SK-N-SH (cell line): ENCODE measurements around the gene MLC1. TPM values are rescaled to one million over a fixed set of nuclear protein-coding genes. Genes with fewer than 3 reads are reported as not detected.

Experiments
- CTCF ChIA-PET: fragments of 300-600, 350-600 bp; formaldehyde crosslinking; extraction: SDS; loops from one replicate; lab custom pipeline; 2021; lab: Yijun Ruan, JAX
- POLR2A ChIA-PET: fragments of 350-600 bp; sonication (Branson Sonifier 250); formaldehyde crosslinking; extraction: SDS; loops from one replicate; lab custom pipeline; 2020; ENCODE audit warnings: antibody characterized with exemption, inconsistent platforms; lab: Yijun Ruan, JAX
- DNase-seq: peaks from one replicate; pipeline ENCODE4 v3.0.0; 2012
- H2AFZ ChIP-seq: fragments of 200-600 bp; sonication (generic); 2 replicates; pipeline ENCODE4 v1.8.1; 2016; ENCODE audit warnings: antibody characterized with exemption, mild to moderate bottlenecking, low read depth
- H3F3A ChIP-seq: fragments of 200-600 bp; sonication (generic); replicated peaks from 2 replicates; pipeline ENCODE3; 2016; ENCODE audit warnings: antibody characterized with exemption, mild to moderate bottlenecking; ENCODE audit not compliant: insufficient read depth
- H3K27ac ChIP-seq, 2 experiments: fragments of 200-500 bp in 1 of 2; fragments of 200-600 bp in 1 of 2; sonication (Bioruptor generic) in 1 of 2; sonication (generic), shearing (Covaris generic) in 1 of 2; 2 replicates each; pipeline versions ENCODE4 v1.5.1 to v1.6.1; 2014 to 2016; ENCODE audit warnings: low read depth in 2 of 2, inconsistent platforms in 1 of 2, low read length in 1 of 2, mild to moderate bottlenecking in 1 of 2, mixed read lengths in 1 of 2
- H3K27me3 ChIP-seq: fragments of 200-600 bp; sonication (generic), shearing (Covaris generic); 2 replicates; pipeline ENCODE4 v1.6.1; 2016; ENCODE audit warnings: mixed run types; ENCODE audit not compliant: insufficient read depth
- H3K36me3 ChIP-seq, 2 experiments: fragments of 200-500 bp in 1 of 2; fragments of 200-600 bp in 1 of 2; sonication (Bioruptor generic) in 1 of 2; sonication (generic) in 1 of 2; replicated peaks in 1 of 2; 2 replicates each; pipeline versions ENCODE3 to v1.5.1; 2014 to 2016; ENCODE audit warnings: low read length in 1 of 2, mild to moderate bottlenecking in 1 of 2; ENCODE audit not compliant: insufficient read depth in 2 of 2, control insufficient read depth in 1 of 2
- H3K4me1 ChIP-seq, 2 experiments: fragments of 200-500 bp in 1 of 2; fragments of 200-600 bp in 1 of 2; sonication (Bioruptor generic) in 1 of 2; sonication (generic), shearing (Covaris generic) in 1 of 2; 2 replicates each; pipeline versions ENCODE4 v1.5.1 to v1.6.1; 2014 to 2016; ENCODE audit warnings: low read depth in 1 of 2, low read length in 1 of 2, mixed run types in 1 of 2; ENCODE audit not compliant: insufficient read depth in 2 of 2, control insufficient read depth in 1 of 2
- H3K4me2 ChIP-seq: fragments of 200-600 bp; sonication (generic), shearing (Covaris generic); 2 replicates; pipeline ENCODE4 v1.6.1; 2017; ENCODE audit warnings: mixed run types
- H3K4me3 ChIP-seq, 2 experiments: fragments of 200-500 bp in 1 of 2; fragments of 200-600 bp in 1 of 2; sonication (Bioruptor generic) in 1 of 2; sonication (generic), shearing (Covaris generic) in 1 of 2; 2 replicates each; pipeline versions ENCODE4 v1.5.1 to v1.8.1; 2014 to 2016; ENCODE audit warnings: low read depth in 2 of 2, inconsistent platforms in 1 of 2, low read length in 1 of 2, mild to moderate bottlenecking in 1 of 2, mixed read lengths in 1 of 2, moderate library complexity in 1 of 2
- H3K79me2 ChIP-seq: fragments of 200-600 bp; sonication (generic); 2 replicates; pipeline ENCODE4 v1.8.1; 2017; ENCODE audit warnings: mild to moderate bottlenecking; ENCODE audit not compliant: insufficient read depth
- H3K9ac ChIP-seq: fragments of 200-600 bp; sonication (generic); 2 replicates; pipeline ENCODE4 v1.6.1; 2017; ENCODE audit warnings: mixed run types
- H3K9me2 ChIP-seq: fragments of 200-600 bp; sonication (generic); 2 replicates; pipeline ENCODE4 v1.6.1; 2017; ENCODE audit warnings: mixed run types
- H3K9me3 ChIP-seq: fragments of 200-600 bp; sonication (generic); 2 replicates; pipeline ENCODE4 v1.6.1; 2017; ENCODE audit warnings: mixed run types, mild to moderate bottlenecking, moderate library complexity
- H4K20me1 ChIP-seq: fragments of 200-600 bp; sonication (generic); 2 replicates; pipeline ENCODE4 v1.6.1; 2017; ENCODE audit warnings: mild to moderate bottlenecking, mixed run types; ENCODE audit not compliant: insufficient read depth
- CHD2 ChIP-seq: fragments of 150-350 bp; IDR thresholded peaks from 2 replicates; pipeline ENCODE4 v1.6.1; 2018; ENCODE audit warnings: low read length; ENCODE audit not compliant: partially characterized antibody
- ELF1 ChIP-seq: IDR thresholded peaks from 2 replicates; pipeline ENCODE4 v1.4.0; 2012
- EZH2phosphoT487 ChIP-seq: fragments of 200-600 bp; sonication (generic); IDR thresholded peaks from 2 replicates; pipeline ENCODE4 v1.6.1; 2017; ENCODE audit warnings: low read depth, mixed run types, mild to moderate bottlenecking, antibody characterized with exemption, moderate library complexity, borderline replicate concordance
- FOSL2 ChIP-seq: IDR thresholded peaks from 2 replicates; pipeline ENCODE4 v1.4.0; 2012; ENCODE audit warnings: low read depth, mild to moderate bottlenecking, moderate library complexity, borderline replicate concordance
- FOXJ3 ChIP-seq: sonication (generic); formaldehyde crosslinking; IDR thresholded peaks from 2 replicates; pipeline ENCODE4 v1.5.1; 2020; ENCODE audit warnings: mild to moderate bottlenecking, missing genetic modification reagents
- FOXM1 ChIP-seq: IDR thresholded peaks from 2 replicates; pipeline ENCODE4 v1.4.0; 2012; ENCODE audit warnings: low read depth, mild to moderate bottlenecking
- GATA2 ChIP-seq: sonication (generic); formaldehyde crosslinking; IDR thresholded peaks from 2 replicates; pipeline ENCODE4 v1.5.0; 2020; ENCODE audit warnings: mild to moderate bottlenecking, missing genetic modification reagents
- JUND ChIP-seq: IDR thresholded peaks from 2 replicates; pipeline ENCODE4 v1.4.0; 2012
- RAD21 ChIP-seq: IDR thresholded peaks from 2 replicates; pipeline ENCODE4 v1.6.1; 2012; ENCODE audit warnings: mild to moderate bottlenecking, low read length
- RCOR1 ChIP-seq: fragments of 150-350 bp; IDR thresholded peaks from 2 replicates; pipeline ENCODE4 v1.6.1; 2017; ENCODE audit warnings: antibody characterized with exemption, low read length
- RFX5 ChIP-seq: IDR thresholded peaks from 2 replicates; pipeline ENCODE4 v1.6.1; 2012; ENCODE audit warnings: mild to moderate bottlenecking, improper control_type of control experiment, low read length
- RXRA ChIP-seq: IDR thresholded peaks from 2 replicates; pipeline ENCODE4 v1.4.0; 2012; ENCODE audit warnings: low read depth, mild to moderate bottlenecking, borderline replicate concordance
- TAF1 ChIP-seq: IDR thresholded peaks from 2 replicates; pipeline ENCODE4 v1.6.1; 2012; ENCODE audit warnings: low read depth, mild to moderate bottlenecking, low read length, moderate library complexity, borderline replicate concordance
- TCF12 ChIP-seq: IDR thresholded peaks from 2 replicates; pipeline ENCODE4 v1.4.0; 2012
- TEAD4 ChIP-seq: IDR thresholded peaks from 2 replicates; pipeline ENCODE4 v1.4.0; 2012; ENCODE audit warnings: mild to moderate bottlenecking, borderline replicate concordance; ENCODE audit not compliant: insufficient read depth
- WGBS: methylation state at CpG from one replicate; pipeline ENCODE4 v1.1.6; 2017; ENCODE audit warnings: low lambda C conversion rate; 5-methylcytosine and 5-hydroxymethylcytosine counted together
- polyA plus RNA-seq, 3 experiments: library from polyadenylated mRNA; depleted of rRNA; stranded (reverse); fragments of >200 nt; gene quantifications; 2 replicates each; pipeline ENCODE4 v1.2.3, GENCODE V29; 2012
- TF ChIP-seq, protein P1 (sequence below): fragments of 150-350 bp; IDR thresholded peaks from 2 replicates; pipeline ENCODE4 v1.6.1; 2016; ENCODE audit warnings: mild to moderate bottlenecking, low read depth, low read length
- TF ChIP-seq, protein P2 (sequence below): IDR thresholded peaks from 2 replicates; pipeline ENCODE4 v1.4.0; 2012; ENCODE audit warnings: low read depth, borderline replicate concordance

The MLC1 gene
- polyA plus RNA-seq, 1 of the 3 experiments (the other 2 are of a cell fraction), result not detected

DNA sequence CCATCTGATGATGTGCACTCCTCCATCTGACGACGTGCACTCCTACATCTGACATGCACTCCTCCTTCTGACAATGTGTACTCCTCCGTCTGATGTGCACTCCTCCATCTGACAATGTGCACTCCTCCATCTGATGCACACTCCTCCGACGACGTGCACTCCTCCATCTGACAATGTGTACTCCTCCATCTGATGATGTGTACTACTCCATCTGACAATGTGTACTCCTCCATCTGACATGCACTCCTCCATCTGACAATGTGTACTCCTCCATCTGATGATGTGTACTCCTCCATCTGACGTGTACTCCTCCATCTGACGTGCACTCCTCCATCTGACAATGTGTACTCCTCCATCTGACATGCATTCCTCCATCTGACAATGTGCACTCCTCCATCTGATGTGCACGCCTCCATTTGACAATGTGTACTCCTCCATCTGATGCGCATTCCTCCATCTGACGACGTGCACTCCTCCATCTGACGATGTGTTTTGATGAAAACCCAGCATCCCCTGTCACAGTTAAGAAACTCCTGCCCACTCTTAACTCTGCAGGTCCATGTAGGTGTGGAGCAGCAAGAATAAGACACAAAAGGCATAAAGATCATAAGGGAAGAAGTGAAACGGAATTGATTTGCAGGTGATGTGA is 62.9 kb downstream of the MLC1 start:
- TF ChIP-seq TAF1, result no peak
- no peak for TF ChIP-seq FOXJ3 (CRISPR knock-in tag)
- no peak for TF ChIP-seq GATA2 (CRISPR knock-in tag)
- TF ChIP-seq RXRA, result no peak
- no peak for TF ChIP-seq FOSL2
- TF ChIP-seq TCF12, result no peak
- TF ChIP-seq, protein P1, sequence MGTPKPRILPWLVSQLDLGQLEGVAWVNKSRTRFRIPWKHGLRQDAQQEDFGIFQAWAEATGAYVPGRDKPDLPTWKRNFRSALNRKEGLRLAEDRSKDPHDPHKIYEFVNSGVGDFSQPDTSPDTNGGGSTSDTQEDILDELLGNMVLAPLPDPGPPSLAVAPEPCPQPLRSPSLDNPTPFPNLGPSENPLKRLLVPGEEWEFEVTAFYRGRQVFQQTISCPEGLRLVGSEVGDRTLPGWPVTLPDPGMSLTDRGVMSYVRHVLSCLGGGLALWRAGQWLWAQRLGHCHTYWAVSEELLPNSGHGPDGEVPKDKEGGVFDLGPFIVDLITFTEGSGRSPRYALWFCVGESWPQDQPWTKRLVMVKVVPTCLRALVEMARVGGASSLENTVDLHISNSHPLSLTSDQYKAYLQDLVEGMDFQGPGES, result no peak
- TF ChIP-seq CHD2, result no peak
- TF ChIP-seq, protein P2, sequence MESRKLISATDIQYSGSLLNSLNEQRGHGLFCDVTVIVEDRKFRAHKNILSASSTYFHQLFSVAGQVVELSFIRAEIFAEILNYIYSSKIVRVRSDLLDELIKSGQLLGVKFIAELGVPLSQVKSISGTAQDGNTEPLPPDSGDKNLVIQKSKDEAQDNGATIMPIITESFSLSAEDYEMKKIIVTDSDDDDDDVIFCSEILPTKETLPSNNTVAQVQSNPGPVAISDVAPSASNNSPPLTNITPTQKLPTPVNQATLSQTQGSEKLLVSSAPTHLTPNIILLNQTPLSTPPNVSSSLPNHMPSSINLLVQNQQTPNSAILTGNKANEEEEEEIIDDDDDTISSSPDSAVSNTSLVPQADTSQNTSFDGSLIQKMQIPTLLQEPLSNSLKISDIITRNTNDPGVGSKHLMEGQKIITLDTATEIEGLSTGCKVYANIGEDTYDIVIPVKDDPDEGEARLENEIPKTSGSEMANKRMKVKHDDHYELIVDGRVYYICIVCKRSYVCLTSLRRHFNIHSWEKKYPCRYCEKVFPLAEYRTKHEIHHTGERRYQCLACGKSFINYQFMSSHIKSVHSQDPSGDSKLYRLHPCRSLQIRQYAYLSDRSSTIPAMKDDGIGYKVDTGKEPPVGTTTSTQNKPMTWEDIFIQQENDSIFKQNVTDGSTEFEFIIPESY, result no peak
- TF ChIP-seq RAD21, result no peak
- TF ChIP-seq EZH2phosphoT487, result no peak
- no peak for TF ChIP-seq FOXM1
- no peak for TF ChIP-seq RCOR1
- TF ChIP-seq, all 33 proteins: peak for 0
- Histone ChIP-seq H3K4me1 (peaks cover 0 to 3% of the 10 kb centered on the region in 2 experiments; a peak in 1 of 4 replicates), H3F3A (no peaks in the 10 kb centered on the region), H3K9me2 (no peaks in the 10 kb centered on the region), H3K27ac (no peak overlapping the region), H4K20me1 (no peaks in the 10 kb centered on the region), H3K27me3 (peaks cover 21% of the 10 kb centered on the region), H3K9ac (no peak overlapping the region), H2AFZ (no peak overlapping the region), H3K9me3 (no peaks in the 10 kb centered on the region), H3K4me3 (no peak overlapping the region), H3K79me2 (no peaks in the 10 kb centered on the region), H3K4me2 (no peak overlapping the region), H3K36me3 (no peaks in the 10 kb centered on the region)
- POLR2A ChIA-PET, result no interaction called here
- WGBS, result 61% methylated on average over 14 of the region's 14 CpGs
- no peak for DNase-seq
- CTCF ChIA-PET, result no interaction called here

DNA sequence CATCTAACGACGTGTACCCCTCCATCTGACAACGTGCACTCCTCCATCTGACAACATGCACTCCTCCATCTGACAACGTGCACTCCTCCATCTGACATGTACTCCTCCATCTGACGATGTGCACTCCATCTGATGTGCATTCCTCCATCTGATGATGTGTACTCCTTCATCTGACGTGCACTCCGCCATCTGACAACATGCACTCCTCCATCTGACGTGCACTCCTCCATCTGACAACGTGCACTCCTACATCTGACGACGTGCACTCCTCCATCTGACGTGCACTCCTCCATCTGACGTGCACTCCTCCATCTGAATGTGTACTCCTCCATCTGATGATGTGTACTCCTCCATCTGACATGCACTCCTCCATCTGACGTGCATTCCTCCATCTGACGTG is 64.6 kb downstream of the MLC1 start:
- CTCF ChIA-PET, result no interaction called here
- TF ChIP-seq EZH2phosphoT487 (no peak), TEAD4 (no peak), TCF12 (no peak), RFX5 (no peak), ELF1 (no peak), JUND (no peak)
- TF ChIP-seq, all 33 proteins: peak for 0
- no peaks in the 10 kb centered on the region for H3K9me3 ChIP-seq
- DNase-seq, result no peak
- no peak overlapping the region for H3K4me3 ChIP-seq
- H3K79me2 ChIP-seq, result no peaks in the 10 kb centered on the region
- H3K27me3 ChIP-seq, result peaks cover 33% of the 10 kb centered on the region
- POLR2A ChIA-PET, result no interaction called here
- H2AFZ ChIP-seq, result no peak overlapping the region
- no peaks in the 10 kb centered on the region for H3K36me3 ChIP-seq
- WGBS, result 47% methylated on average over 15 of the region's 15 CpGs
- no peak overlapping the region for H3K4me2 ChIP-seq
- no peaks in the 10 kb centered on the region for H3F3A ChIP-seq
- no peaks in the 10 kb centered on the region for H4K20me1 ChIP-seq
- H3K9me2 ChIP-seq, result no peaks in the 10 kb centered on the region
- no peaks in the 10 kb centered on the region for H3K4me1 ChIP-seq
- H3K27ac ChIP-seq, result no peak overlapping the region
- no peak overlapping the region for H3K9ac ChIP-seq
